GM03348 (cell line): ENCODE measurements around the gene OR2S2.
A peak's percentile ranks its signal among the peaks of the same experiment; 100 is the strongest.
"Not testable (repeated sequence)": the region's sequence is repeated elsewhere in the genome, so short reads cannot be mapped to it uniquely, and the experiment has no call there.

Experiments
- DNase-seq: peaks from one replicate; pipeline ENCODE4 v3.0.0; 2012; ENCODE audit warnings: low spot score

Gene OR2S2

GRCh38 chr9:35933550-35934067, 24.3 kb downstream of the OR2S2 start:
- DNase-seq, result no peak

- DNase-seq, result no peak
Observed at GRCh38 chr9:35932735-35933134, 25.2 kb downstream of the OR2S2 start.

- DNase-seq, result no peak
Observed at GRCh38 chr9:35930989-35931388, 27.0 kb downstream of the OR2S2 start.

GRCh38 chr9:35930521-35930920, 27.4 kb downstream of the OR2S2 start:
- no peak for DNase-seq

- no peak for DNase-seq
Observed at GRCh38 chr9:35929453-35929718, 28.6 kb downstream of the OR2S2 start.

- DNase-seq, result peak; percentile 18
Observed at GRCh38 chr9:35928591-35929452, 29.1 kb downstream of the OR2S2 start.

GRCh38 chr9:35923927-35924763, 33.8 kb downstream of the OR2S2 start:
- peak; percentile 90 for DNase-seq

- DNase-seq, result no peak
Observed at GRCh38 chr9:35923598-35923926, 34.4 kb downstream of the OR2S2 start.

- DNase-seq, result peak; percentile 16
Observed at GRCh38 chr9:35920051-35920620, 37.8 kb downstream of the OR2S2 start.

- no peak for DNase-seq
Observed at GRCh38 chr9:35919212-35920008, 38.5 kb downstream of the OR2S2 start.

- DNase-seq, result no peak
Observed at GRCh38 chr9:35918780-35919179, 39.2 kb downstream of the OR2S2 start.

GRCh38 chr9:35917261-35917660, 40.7 kb downstream of the OR2S2 start:
- no peak for DNase-seq

GRCh38 chr9:35915681-35916294, 42.2 kb downstream of the OR2S2 start:
- no peak for DNase-seq

- peak; percentile 25 for DNase-seq
Observed at GRCh38 chr9:35914301-35914807, 43.6 kb downstream of the OR2S2 start.

- DNase-seq, result not testable (repeated sequence)
Observed at GRCh38 chr9:35913429-35913828, 44.5 kb downstream of the OR2S2 start.

- DNase-seq, result no peak
Observed at GRCh38 chr9:35912791-35913400, 45.1 kb downstream of the OR2S2 start.

- DNase-seq, result no peak
Observed at GRCh38 chr9:35911690-35912089, 46.3 kb downstream of the OR2S2 start.

GRCh38 chr9:35910613-35911359, 47.2 kb downstream of the OR2S2 start:
- DNase-seq, result peak; percentile 61

GRCh38 chr9:35909687-35910612, 48.0 kb downstream of the OR2S2 start:
- DNase-seq, result no peak
